IgD-negative memory B cell (primary cell): Measurements from ENCODE around the gene HOMEZ. TPM values are rescaled to one million over a fixed set of nuclear protein-coding genes. Genes with fewer than 3 reads are reported as not detected.
"Not testable (repeated sequence)": the region's sequence is repeated elsewhere in the genome, so short reads cannot be mapped to it uniquely, and the experiment has no call there.

Experiments used
- H3K27ac Mint-ChIP-seq, 3 donors: one replicate each; pipeline ENCODE4 v1.8.0; 2020 to 2022; ENCODE audit warnings: mild to moderate bottlenecking in 3 of 3, mixed read lengths in 3 of 3, moderate library complexity in 1 of 3
- H3K27me3 Mint-ChIP-seq: one replicate; pipeline ENCODE4 v1.8.0; 2021; ENCODE audit warnings: mixed read lengths
- H3K36me3 Mint-ChIP-seq: one replicate; pipeline ENCODE4 v1.8.0; 2020; ENCODE audit warnings: mild to moderate bottlenecking, mixed read lengths
- H3K4me1 Mint-ChIP-seq, 3 donors: one replicate each; pipeline ENCODE4 v1.8.0; 2020 to 2022; ENCODE audit warnings: mixed read lengths in 3 of 3, mild to moderate bottlenecking in 1 of 3
- H3K4me3 Mint-ChIP-seq, 4 donors: one replicate each; pipeline ENCODE4 v1.8.0; 2020 to 2022; ENCODE audit warnings: mild to moderate bottlenecking in 4 of 4, mixed read lengths in 4 of 4, moderate library complexity in 3 of 4
- H3K9me3 Mint-ChIP-seq, 3 donors: one replicate each; pipeline ENCODE4 v1.8.0; 2020 to 2021; ENCODE audit warnings: mixed read lengths in 3 of 3, mild to moderate bottlenecking in 1 of 3
- polyA plus RNA-seq: library from polyadenylated mRNA; unstranded; fragments of 300-500 nt; fragmentation: Illumina TruSeq; gene quantifications from one replicate; pipeline ENCODE4 v1.2.3, GENCODE V29; 2021

HOMEZ gene
- polyA plus RNA-seq, 1 donor from 2014 or later, result 5.6 TPM

DNA sequence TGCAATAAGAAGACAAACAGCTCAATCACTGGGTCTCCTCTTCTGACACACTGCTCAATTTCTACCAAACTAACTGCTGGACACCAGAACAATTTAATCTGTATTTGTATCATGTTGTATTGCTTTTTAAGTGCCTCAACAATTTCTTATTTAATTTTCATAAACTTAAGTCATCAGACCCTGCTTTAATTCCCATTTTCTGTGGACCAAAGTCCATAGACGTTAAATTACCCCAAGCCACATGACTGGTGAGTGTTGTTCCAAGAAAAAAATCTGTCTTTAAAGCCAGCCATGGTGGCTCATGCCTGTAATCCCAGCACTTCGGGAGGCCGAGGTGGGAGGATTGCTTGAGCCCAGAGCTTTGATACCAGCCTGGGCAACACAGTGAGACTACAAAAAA, 8.7 kb downstream of the HOMEZ start:
- H3K4me3 Mint-ChIP-seq, result no peak overlapping the region
- peaks cover 7% of the 10 kb centered on the region for H3K36me3 Mint-ChIP-seq
- H3K27ac Mint-ChIP-seq, result no peak overlapping the region
- H3K4me1 Mint-ChIP-seq, result peaks cover 0 to 3% (median 0%) of the 10 kb centered on the region in 3 donors
- H3K9me3 Mint-ChIP-seq, result no peaks in the 10 kb centered on the region
- H3K27me3 Mint-ChIP-seq, result no peaks in the 10 kb centered on the region

DNA sequence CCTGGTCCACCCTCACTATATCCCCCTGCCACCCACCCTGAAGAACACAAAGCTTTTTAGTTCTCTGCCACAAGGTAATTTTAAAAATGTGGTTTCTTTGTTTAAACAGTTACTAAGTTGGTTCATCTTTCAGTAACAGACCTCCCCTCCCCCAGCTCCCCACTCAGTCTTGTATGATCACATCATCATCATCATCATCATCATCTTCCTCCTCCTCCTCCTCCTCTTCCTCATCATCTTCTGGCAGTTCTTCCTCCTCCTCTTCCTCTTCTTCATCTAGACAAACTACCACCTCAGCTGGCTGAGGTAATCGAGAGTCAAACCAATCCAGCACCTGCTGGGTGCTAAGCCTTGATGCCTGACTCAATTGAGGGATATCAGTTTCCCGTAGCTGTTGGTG, 10.5 kb downstream of the HOMEZ start:
- H3K27ac Mint-ChIP-seq, result peak overlapping the region in 1 of 3 donors; percentile 53
- H3K4me1 Mint-ChIP-seq, result peaks cover 0 to 3% (median 0%) of the 10 kb centered on the region in 3 donors
- no peaks in the 10 kb centered on the region for H3K27me3 Mint-ChIP-seq
- H3K9me3 Mint-ChIP-seq, result no peaks in the 10 kb centered on the region
- H3K36me3 Mint-ChIP-seq, result peaks cover 7% of the 10 kb centered on the region
- no peak overlapping the region for H3K4me3 Mint-ChIP-seq

DNA sequence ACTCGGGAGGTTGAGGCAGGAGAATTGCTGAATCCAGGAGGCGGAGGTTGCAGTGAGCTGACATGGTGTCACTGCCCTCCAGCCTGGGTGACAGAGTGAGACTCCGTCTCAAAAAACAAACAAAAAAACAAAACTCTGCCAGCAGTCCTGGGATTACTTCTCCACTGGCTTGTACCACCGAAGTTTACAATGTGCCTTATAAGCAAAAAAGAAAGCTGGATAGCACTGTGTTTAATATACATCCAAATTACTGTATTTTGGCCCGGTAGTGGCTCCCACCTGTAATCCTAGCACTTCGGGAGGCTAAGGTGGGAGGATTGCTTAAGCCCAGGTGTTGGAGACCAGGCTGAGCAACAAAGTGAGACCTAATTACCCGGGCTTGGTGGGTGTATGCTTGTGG, 16.7 kb downstream of the HOMEZ start:
- peaks cover 5% of the 10 kb centered on the region for H3K27me3 Mint-ChIP-seq
- no peaks in the 10 kb centered on the region for H3K9me3 Mint-ChIP-seq
- H3K36me3 Mint-ChIP-seq, result no peaks in the 10 kb centered on the region
- no peak overlapping the region for H3K4me3 Mint-ChIP-seq
- no peaks in the 10 kb centered on the region for H3K4me1 Mint-ChIP-seq
- no peak overlapping the region for H3K27ac Mint-ChIP-seq

DNA sequence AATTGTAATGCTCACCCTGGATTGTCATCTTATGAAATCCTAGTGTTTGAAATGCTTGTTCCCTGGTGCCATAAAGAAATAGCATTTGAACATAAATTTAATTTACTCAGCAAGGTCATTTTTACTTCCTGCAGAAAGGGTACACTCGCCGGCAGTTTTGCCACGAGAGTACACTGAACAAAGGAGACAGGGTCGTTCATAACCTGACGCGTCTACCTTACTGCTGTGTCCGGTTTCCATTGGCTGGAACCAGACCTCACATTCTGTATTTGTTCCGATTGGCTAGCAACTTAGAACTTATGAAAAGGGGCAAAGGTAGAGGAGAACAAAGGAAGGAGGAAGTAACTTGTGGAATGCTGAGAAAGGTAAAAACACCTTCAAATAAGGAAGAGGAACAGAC, 25.1 kb downstream of the HOMEZ start:
- H3K27ac Mint-ChIP-seq, H3K9me3 Mint-ChIP-seq, H3K4me1 Mint-ChIP-seq, H3K4me3 Mint-ChIP-seq, H3K36me3 Mint-ChIP-seq: not testable (repeated sequence)
- peaks cover 20% of the 10 kb centered on the region for H3K27me3 Mint-ChIP-seq

DNA sequence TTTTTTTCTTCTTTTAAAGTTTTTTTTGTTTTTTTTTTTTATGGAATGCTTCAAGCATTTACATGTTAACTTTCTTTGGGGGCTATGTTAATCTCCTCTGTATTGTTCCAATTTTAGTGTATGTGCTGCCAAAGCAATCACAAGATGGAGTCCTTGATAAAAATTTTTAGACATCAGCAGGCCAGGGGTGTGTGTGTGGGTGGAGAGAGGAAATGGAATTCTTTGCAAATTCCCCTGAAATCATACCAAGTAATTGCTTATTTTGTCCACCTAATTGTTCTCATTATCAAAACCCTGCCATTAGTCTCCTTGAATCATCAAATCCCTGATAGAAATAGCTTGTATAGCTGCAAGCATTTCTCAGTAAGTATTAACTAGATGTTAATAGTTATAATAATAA, 26.5 kb downstream of the HOMEZ start:
- no peaks in the 10 kb centered on the region for H3K9me3 Mint-ChIP-seq
- no peak overlapping the region for H3K4me3 Mint-ChIP-seq
- H3K36me3 Mint-ChIP-seq, result no peaks in the 10 kb centered on the region
- H3K27ac Mint-ChIP-seq, result no peak overlapping the region
- H3K4me1 Mint-ChIP-seq, result no peaks in the 10 kb centered on the region
- peaks cover 16% of the 10 kb centered on the region for H3K27me3 Mint-ChIP-seq

DNA sequence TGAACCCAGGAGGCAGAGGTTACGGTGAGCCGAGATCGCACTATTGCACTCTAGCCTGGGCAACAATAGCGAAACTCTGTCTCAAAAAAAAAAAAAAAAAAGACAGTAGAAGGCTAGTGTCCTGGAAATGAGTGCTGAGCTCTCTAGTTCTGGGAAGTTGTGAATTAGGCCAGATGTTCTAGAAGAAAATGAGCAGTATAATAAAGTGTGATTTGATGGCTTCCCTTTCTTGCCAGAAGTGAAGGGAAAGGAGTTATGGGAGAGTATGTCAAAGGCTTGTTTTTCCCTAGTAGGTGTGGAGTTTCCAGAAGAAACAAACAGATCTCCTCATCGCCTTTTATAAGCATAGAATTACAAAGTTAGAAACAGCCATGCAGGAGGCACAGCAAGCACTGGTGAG, 27.7 kb downstream of the HOMEZ start:
- Mint-ChIP-seq H3K4me3 (no peak overlapping the region), H3K27me3 (peaks cover 13% of the 10 kb centered on the region), H3K9me3 (no peaks in the 10 kb centered on the region), H3K36me3 (no peaks in the 10 kb centered on the region), H3K27ac (no peak overlapping the region), H3K4me1 (no peaks in the 10 kb centered on the region)

DNA sequence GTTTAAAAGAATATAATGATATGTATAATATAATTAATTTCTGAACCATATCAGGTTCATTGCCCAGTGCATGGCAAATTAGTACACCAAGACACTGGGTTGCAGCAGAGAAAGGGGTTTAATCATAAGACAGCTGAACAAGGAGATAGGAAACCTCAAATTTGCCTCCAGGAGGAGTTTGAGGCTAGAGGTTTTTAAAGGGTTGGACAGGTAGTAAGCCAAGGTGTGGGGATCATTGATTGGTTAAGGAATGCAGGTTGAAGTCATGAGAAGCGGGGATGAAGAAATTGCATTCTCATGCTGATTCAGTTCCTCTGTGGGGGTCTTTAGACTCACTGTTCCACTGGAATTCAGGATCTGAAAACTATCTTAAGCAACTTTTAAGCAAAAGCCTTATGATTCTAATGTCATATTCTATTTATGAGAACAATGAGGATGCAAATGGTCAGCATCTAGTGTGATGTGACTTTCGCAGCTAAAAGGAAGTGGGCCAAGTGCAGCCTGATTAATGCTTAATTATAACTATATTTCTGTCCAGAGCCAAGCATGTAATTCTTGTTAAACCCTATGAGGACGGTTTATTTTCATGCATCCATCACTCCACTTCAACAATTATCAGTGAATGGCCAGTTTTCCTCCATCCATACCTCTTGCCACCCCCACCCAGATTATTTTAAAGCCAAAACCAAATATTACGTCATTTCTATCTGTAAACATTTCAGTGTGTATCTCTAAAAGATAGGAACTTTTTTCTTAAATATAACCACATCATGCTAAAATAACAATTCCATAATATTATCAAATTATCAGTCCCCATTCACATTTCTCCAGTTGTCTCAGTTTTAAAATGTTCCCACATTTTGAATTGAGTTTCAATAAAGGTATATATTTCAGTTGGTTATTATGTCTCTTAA, 33.3 kb downstream of the HOMEZ start:
- H3K27ac Mint-ChIP-seq, result no peak overlapping the region
- H3K4me3 Mint-ChIP-seq, result no peak overlapping the region
- no peaks in the 10 kb centered on the region for H3K4me1 Mint-ChIP-seq

DNA sequence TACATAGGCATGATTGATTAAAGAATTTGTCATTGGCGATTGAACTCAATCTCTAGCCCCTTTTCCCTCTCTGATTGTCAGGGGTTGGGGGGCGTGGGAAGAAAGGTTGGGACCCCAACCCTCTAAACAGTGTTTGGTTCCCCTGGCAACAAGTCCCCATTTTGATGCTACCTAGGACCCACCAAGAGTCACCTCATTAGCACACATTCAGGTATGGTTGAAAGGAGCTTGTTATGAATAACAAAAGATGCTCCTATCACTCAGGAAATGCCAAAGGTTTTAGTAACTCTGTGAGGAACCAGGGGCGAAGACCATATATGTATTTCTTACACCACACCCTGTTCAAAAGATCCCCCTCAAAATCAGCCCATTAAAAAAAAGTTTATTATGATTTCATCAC, 33.9 kb downstream of the HOMEZ start:
- H3K36me3 Mint-ChIP-seq, result no peaks in the 10 kb centered on the region
- no peak overlapping the region for H3K4me3 Mint-ChIP-seq
- H3K27me3 Mint-ChIP-seq, result peaks cover 6% of the 10 kb centered on the region
- no peaks in the 10 kb centered on the region for H3K4me1 Mint-ChIP-seq
- H3K9me3 Mint-ChIP-seq, result no peaks in the 10 kb centered on the region
- H3K27ac Mint-ChIP-seq, result no peak overlapping the region

More for the DNA sequence above, 33.3 kb downstream of the HOMEZ start:
- Mint-ChIP-seq H3K27me3 (peaks cover 6% of the 10 kb centered on the region), H3K36me3 (no peaks in the 10 kb centered on the region), H3K9me3 (no peaks in the 10 kb centered on the region)

DNA sequence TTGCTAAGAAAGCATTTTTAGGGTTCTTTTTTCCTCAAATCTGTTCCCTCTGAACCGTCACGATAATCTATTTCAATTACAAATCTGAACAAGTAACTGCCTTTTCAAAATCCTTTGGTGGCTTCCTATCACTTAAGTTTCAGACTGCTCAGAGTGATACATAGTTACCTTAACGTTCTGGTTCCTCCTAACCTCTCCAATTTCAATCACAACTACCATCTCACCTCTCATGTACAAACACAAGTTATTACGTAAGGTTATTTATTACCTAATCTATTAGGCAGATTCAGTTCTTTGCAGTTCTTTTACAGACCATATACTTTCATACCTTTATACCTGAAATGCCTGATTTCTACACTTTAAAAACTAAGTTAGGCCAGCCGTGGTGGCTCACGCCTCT, 36.1 kb downstream of the HOMEZ start:
- H3K4me3 Mint-ChIP-seq, result no peak overlapping the region
- H3K9me3 Mint-ChIP-seq, result no peaks in the 10 kb centered on the region
- H3K27me3 Mint-ChIP-seq, result peaks cover 6% of the 10 kb centered on the region
- no peaks in the 10 kb centered on the region for H3K4me1 Mint-ChIP-seq
- no peaks in the 10 kb centered on the region for H3K36me3 Mint-ChIP-seq
- no peak overlapping the region for H3K27ac Mint-ChIP-seq

DNA sequence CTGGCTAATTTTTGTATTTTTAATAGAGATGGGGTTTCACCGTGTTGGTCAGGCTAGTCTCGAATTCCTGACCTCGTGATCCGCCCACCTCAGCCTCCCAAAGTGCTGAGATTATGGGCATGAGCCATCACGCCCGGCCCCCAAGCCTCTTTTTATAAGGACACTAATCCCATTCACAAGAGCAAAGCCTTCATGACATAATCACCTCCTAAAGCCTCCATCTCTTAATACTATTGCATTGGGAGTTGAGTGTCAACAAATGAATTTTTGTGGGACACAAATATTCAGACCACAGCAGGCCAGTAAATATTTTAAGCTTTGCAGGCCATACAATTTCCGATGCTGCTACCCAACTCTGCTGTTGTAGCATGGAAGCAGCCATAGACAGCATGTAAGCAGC, 37.3 kb downstream of the HOMEZ start:
- Mint-ChIP-seq H3K4me1 (no peaks in the 10 kb centered on the region), H3K27me3 (peaks cover 6% of the 10 kb centered on the region), H3K4me3 (no peak overlapping the region), H3K36me3 (no peaks in the 10 kb centered on the region), H3K9me3 (no peaks in the 10 kb centered on the region), H3K27ac (no peak overlapping the region)

DNA sequence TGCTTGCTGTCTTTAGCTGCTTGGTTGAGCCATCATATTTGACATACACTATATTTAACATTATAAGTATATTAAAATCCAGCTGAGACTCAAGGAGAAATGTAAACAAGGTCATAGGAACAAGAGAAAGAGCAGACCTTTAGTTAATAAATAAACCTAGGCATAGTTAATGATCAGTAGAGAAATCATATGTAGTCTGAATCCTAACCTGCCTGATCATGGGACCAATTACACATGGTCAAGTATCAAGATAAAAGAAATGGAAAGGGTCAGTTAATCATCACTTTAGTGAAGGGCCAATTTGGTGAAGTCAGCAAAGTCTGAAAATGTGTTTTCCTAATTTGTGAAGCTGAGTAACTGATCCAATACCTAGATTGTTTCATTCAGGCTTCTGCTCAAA, 40.6 kb downstream of the HOMEZ start:
- Mint-ChIP-seq H3K4me1 (no peaks in the 10 kb centered on the region), H3K4me3 (no peak overlapping the region), H3K27ac (no peak overlapping the region), H3K27me3 (peaks cover 5% of the 10 kb centered on the region), H3K36me3 (no peaks in the 10 kb centered on the region), H3K9me3 (no peaks in the 10 kb centered on the region)

DNA sequence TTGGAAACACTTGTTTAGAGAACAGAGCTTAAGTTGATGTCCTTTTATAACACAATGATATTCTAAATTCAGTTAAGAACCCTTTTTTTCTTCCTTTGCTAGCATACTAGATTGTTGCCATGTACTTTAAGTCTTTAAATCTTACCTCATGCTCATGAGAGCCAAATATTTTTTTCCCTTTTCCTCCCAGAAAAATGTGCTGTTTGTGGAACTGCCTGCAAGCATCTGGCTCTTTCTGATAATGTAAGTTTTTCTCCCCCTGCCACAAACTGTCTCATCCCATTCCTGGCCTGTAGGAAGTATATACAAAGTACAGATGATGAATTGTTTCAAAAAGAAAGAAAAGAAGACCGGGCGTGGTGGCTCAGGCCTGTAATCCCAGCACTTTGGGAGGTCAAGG, 42.9 kb downstream of the HOMEZ start:
- H3K4me1 Mint-ChIP-seq, result no peaks in the 10 kb centered on the region
- peaks cover 9% of the 10 kb centered on the region for H3K27me3 Mint-ChIP-seq
- no peaks in the 10 kb centered on the region for H3K36me3 Mint-ChIP-seq
- H3K4me3 Mint-ChIP-seq, result no peak overlapping the region
- H3K9me3 Mint-ChIP-seq, result no peaks in the 10 kb centered on the region
- no peak overlapping the region for H3K27ac Mint-ChIP-seq

DNA sequence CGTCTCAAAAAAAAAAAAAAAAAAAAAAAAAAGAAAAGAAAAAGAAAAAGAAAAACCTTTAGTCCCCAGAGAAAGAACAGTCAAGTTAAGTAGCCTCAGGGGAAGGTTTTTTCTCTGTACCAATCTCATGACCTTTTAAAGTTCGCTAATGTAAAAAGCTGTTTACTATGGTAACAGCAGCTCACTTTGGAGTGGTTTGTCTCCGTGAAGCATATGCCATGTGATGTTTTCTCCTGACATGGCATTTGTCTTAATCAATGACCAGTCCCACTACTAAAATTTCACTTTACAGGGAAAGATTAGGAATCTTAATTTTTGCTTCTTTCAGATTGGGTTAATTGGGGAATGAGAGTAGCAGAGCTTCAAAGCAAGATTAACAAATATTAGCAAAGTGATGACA, 43.9 kb downstream of the HOMEZ start:
- Mint-ChIP-seq H3K4me1 (peaks cover 0 to 6% (median 5%) of the 10 kb centered on the region in 3 donors), H3K4me3 (no peak overlapping the region), H3K36me3 (no peaks in the 10 kb centered on the region), H3K27ac (no peak overlapping the region), H3K27me3 (peaks cover 16% of the 10 kb centered on the region), H3K9me3 (no peaks in the 10 kb centered on the region)

DNA sequence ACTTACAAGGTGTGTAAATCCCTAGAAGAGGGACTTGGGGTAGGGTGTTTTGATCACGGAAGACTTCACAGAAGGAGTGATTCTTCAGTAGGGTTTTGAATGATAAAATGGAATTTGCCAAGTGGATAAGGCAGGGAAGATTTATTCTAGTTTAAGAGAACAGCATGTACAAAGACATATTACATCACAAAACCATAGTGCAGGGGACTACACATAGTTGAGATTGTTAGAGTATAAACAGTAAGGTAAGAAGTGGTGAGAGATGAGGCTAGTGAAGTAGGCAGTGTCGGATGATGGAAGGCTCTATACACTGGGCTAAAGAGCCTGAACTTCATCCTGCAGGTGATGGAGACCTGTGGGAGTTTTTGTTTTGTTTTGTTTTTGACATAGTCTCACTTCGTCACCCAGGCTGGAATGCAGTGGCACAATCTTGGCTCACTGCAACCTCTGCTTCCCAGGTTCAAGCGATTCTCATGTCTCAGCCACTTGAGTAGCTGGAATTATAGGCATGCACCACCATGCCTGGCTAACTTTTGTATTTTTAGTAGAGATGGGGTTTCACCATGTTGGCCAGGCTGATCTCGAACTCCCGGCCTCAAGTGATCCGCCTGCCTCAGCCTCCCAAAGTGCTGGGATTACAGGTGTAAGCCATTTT, 44.7 kb downstream of the HOMEZ start:
- not testable (repeated sequence) for H3K9me3 Mint-ChIP-seq, H3K27ac Mint-ChIP-seq, H3K4me3 Mint-ChIP-seq, H3K36me3 Mint-ChIP-seq, H3K4me1 Mint-ChIP-seq
- H3K27me3 Mint-ChIP-seq, result peaks cover 16% of the 10 kb centered on the region

DNA sequence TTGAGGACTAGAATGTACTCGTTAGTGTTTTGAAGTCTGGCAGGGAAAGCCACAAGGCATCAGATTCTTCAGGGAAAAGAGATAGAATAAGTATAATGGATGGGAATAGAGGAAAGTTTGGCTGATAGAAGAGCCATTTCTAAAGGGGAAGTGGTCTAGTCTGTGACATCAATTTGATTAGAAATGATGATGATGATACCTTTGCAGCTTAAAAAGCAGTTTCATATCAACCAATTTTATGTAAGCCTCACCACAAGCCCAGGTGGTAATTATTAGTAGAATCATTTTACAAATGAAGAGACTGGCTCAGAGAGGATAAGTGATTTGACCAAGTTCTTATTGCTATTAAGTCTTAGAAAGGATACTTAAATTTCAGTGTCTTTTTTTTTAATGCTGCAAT, 45.3 kb downstream of the HOMEZ start:
- H3K4me1 Mint-ChIP-seq, result peaks cover 0 to 6% (median 5%) of the 10 kb centered on the region in 3 donors
- no peaks in the 10 kb centered on the region for H3K36me3 Mint-ChIP-seq
- H3K27ac Mint-ChIP-seq, result no peak overlapping the region
- no peaks in the 10 kb centered on the region for H3K9me3 Mint-ChIP-seq
- H3K27me3 Mint-ChIP-seq, result peaks cover 16% of the 10 kb centered on the region
- no peak overlapping the region for H3K4me3 Mint-ChIP-seq
